GM10266 (cell line): ENCODE measurements around the gene ANKMY1.

Source experiments
- DNase-seq: peaks from one replicate; pipeline ENCODE4 v3.0.0; 2012; ENCODE audit errors: extremely low spot score
- TF ChIP-seq, protein P1 (sequence below): IDR thresholded peaks from 2 replicates; pipeline ENCODE4 v1.5.1; 2012; ENCODE audit warnings: mild to moderate bottlenecking, low read depth; ENCODE audit not compliant: control insufficient read depth, insufficient read depth; ENCODE audit errors: missing control alignments

Gene ANKMY1

DNA sequence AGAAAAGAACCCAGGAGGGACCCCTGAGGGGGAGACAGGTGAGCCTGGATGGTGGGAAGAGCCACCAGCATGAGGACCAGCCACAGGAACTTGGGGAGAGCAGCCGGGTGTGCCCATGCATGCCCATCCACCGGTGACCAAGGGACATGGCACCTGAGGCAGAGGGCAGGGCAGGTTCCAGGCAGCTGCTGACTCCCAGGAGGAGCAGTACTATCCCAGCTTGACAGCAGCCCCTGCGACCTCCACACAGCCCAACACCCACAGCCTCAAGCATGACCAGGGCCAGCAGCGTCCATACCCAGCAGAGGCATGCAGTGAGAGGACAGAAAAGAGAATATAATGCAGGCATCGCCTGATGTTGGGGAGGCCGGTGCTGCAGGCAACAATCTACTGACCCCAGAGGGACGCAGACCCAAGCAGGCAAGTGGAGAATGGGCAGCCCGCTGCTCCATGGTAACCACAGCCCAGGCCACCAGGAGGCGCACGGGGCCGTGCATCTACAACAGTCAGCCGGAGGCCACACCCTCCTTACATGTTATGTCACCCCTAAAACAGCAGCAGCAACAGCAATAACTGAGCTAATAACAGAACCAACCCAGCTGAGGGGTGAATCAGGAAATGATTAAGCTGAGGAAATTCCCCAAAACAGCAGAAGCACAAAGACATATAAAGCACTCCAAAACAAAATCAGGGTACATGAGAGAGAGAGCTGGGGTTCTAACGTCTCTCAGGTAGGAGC is 44.1 kb downstream of the ANKMY1 start:
- peak; percentile 94 for DNase-seq

DNA sequence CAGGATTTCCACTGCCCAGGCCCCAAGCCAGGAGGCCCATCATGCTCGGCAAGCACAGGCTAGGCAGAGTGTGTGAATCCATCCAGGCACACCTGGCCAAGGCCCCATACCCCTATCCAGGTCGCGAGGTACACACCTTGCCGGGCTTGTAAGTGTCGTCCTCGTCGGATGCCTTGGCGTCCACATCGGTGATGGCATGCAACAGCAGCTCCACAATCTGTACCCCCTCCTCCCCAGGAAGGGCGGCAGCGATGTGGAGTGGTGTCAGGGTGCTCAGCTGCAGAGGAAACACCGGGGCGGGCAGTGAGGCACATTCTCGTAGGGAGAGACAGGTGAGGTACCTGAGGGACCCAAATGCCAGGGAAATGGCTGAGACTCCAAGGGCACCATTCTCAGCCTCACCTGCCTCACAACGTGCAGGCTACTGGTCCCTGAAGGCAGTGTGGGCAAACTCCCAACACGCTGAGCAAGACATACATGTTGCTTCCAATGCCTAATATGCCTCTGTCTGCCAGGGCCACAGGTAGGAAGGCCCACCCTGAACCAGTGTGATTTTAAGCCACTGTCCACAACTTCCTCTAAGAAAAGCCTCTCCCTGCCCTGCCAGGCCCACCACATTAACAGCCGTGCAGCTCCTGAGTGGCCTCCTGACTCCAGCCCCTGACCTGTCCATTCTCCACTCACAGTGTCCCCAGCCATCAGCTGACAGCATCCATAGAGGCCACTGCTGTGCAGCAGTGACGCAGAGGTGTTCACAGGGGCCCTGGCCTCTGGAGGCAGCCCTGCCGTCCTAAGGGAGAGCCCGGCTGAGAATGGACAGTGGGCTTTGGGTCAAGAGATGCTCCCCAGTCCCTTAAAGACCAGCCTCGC is 44.9 kb downstream of the ANKMY1 start:
- TF ChIP-seq, protein P1, sequence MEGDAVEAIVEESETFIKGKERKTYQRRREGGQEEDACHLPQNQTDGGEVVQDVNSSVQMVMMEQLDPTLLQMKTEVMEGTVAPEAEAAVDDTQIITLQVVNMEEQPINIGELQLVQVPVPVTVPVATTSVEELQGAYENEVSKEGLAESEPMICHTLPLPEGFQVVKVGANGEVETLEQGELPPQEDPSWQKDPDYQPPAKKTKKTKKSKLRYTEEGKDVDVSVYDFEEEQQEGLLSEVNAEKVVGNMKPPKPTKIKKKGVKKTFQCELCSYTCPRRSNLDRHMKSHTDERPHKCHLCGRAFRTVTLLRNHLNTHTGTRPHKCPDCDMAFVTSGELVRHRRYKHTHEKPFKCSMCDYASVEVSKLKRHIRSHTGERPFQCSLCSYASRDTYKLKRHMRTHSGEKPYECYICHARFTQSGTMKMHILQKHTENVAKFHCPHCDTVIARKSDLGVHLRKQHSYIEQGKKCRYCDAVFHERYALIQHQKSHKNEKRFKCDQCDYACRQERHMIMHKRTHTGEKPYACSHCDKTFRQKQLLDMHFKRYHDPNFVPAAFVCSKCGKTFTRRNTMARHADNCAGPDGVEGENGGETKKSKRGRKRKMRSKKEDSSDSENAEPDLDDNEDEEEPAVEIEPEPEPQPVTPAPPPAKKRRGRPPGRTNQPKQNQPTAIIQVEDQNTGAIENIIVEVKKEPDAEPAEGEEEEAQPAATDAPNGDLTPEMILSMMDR, result no peak
- DNase-seq, result no peak

More for the DNA sequence above, 44.1 kb downstream of the ANKMY1 start:
- TF ChIP-seq, protein P1, result peak; percentile 96

DNA sequence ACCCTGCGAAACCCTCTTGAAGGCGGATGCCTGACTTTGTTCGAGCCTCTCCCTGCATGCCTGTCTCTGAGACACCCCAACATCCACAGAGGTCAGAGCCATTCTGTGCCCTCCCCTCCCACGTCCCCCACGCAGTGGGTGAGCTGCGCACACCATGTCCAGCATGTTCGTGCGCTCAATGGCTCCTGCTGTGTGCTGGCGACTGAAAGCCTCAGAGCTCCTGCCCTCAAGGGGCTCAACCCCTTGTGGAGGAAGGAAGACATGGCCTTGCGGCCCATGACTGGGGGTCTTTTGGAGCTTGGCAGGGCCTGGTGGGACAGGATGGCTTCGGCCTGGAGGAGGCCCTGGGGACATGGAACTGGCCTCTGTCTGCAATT is 45.7 kb downstream of the ANKMY1 start:
- TF ChIP-seq, protein P1, result no peak
- DNase-seq, result no peak

DNA sequence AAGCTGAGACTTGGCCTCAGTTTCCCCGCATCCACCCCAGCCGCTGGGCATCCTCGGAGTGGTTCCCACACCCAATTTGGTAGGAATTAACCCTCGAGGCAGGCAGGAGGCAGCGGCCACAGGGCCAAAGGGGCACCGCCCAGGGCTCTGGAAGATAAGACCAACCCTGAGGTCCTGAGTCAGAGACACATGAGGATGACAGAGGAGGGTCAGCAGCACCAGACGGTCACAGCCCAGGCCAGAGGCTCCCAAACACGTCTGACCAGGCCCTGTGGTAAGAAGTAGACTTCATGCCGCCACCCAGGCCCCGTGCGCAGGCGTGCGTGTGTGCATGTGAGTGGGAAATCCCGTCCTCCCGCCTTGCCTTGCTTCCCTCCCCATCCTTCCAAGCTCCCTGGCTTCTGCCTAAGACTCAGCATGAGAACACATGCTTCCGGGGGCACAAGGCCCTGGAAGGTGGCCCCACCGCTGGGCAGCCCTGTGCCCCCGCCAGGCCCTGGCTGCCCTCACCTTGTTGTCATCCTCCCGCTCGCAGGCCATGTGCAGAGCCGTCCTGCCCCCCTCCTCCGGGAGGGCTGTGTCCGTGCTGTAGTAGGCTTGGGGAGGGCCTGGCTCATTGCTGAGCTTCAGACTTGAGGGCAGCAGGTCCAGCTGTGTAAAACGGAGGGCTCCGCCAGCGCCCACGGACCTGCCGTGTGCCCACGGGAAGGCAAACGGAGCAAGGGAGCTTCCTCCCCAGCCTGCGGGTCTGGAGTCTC is 46.3 kb downstream of the ANKMY1 start:
- DNase-seq, result no peak
- TF ChIP-seq, protein P1, result no peak

DNA sequence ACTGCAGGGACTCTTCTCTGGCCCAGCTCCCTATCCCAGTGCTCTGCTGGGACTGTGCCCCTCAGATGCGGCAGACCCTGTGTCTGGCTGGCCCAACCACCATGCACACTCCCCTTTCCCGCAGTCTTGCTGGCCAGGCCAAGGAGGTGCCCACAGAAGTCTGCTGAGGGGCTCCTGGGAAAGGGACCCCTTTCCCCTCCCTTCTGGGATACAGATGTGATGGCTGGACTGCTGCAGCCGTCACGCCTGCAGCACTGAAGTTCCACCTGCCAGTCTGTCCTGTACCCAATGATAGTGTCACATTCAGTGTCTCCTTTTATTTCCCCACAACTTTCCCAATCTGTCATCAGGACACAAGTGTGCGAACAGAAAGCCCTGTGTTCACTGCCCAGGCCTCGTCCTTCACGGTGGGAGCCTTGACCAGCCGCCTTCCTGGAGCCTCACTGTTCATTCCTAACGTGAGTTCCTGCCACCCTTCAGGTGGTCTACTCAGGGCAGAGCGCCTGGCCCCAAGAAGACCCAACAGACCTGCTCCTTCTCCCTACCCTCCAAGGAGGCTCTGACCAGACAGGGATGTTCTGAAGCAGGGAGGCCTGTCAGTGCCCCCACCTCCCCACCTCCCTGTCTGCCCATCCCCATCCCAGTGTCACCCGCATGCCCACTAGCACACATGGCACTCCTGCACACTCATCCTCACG is 47.1 kb downstream of the ANKMY1 start:
- no peak for DNase-seq
- TF ChIP-seq, protein P1, result no peak

DNA sequence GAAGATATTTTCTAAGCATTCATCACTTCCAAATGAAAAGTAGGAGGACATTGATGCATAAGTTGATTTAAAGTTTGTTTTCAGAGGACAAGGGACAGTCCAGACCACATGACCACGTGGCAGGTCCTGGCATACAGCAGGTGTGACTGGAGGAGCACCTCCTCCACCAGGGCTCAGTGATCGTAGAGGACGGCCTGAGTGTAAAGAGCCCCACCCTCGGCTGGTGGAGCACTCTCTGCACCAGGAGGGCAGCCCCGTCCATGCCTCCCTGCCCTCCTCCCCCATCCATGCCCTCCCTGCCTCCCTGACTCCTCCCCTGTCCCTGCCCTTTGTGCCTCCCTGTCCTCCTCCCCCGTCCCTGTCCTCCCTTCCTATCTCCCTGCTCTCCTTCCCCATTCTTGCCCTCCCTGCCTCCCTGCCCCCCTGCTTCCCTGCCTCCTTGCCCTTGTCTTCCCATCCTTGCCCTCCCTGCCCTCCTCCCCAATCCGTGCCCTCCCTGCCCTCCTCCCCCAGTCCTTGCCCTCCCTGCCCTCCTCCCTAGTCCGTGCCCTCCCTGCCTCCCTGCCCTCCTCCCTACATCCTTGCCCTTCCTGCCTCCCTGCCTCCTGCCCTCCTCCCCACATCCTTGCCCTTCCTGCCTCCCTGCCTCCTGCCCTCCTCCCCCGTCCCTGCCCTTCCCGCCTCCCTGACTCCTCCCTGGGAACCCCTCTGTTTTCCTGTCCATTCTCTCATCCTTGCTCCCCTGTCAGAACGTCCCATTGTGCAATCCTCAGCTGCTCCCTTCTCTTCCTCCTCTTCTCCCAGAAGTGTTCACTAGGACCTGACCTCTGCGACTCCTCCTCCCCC is 47.9 kb downstream of the ANKMY1 start:
- TF ChIP-seq, protein P1, result no peak
- DNase-seq, result no peak
